ENCODE data around the gene ATP5MG.

ATP5MG gene

DNA sequence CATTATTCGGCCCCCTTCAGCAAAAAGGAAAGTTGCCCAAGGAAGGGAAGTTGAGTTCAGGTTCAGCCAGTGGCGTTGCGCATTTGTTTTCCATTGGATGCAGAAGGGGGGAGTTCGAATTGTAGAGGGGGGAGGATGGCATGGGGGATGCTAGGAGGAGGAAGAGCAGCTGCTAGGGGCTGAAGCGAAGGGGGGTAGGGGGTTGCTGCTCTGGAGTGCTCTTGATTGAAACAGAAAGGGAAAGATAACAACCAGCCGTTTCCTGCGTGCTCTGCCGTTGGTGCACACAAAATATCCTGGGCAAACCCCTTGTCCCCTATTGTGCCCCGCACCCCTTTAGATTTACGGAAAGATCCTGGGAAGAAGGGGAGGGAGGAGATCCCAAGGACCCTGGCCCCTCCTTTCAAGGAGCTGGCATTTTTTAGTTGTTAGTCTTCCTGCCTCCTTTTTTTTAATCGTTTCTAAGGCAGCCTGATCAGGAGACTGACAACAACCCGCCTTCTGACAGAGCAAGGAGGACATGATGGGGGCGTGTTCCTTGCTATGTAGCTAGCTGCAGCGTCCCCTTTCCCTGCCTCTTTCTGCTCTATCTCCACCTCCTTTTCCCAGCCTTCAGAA, 37.0 kb downstream of the ATP5MG start:
- H3K9ac ChIP-seq (ENCODE audit: low read length), result peak overlapping the region; percentile 36; the same call in 1 of the 2 replicates
- no peaks in the 10 kb centered on the region for H3K36me3 ChIP-seq (replicated peaks; ENCODE audit: insufficient read depth, low read length)
- H3K4me3 ChIP-seq (ENCODE audit: low read length), result peak overlapping the region; percentile 89
- no peaks in the 10 kb centered on the region for H3K27me3 ChIP-seq (replicated peaks; ENCODE audit: insufficient read depth, low read length)
- TF ChIP-seq EZH2 (optimal IDR thresholded peaks at IDR 0.05; ENCODE audit: low read depth, low read length) (no peak), EZH2phosphoT487 (IDR thresholded peaks at IDR 0.05; ENCODE audit: low read length) (no peak)
- TF ChIP-seq, protein P1, sequence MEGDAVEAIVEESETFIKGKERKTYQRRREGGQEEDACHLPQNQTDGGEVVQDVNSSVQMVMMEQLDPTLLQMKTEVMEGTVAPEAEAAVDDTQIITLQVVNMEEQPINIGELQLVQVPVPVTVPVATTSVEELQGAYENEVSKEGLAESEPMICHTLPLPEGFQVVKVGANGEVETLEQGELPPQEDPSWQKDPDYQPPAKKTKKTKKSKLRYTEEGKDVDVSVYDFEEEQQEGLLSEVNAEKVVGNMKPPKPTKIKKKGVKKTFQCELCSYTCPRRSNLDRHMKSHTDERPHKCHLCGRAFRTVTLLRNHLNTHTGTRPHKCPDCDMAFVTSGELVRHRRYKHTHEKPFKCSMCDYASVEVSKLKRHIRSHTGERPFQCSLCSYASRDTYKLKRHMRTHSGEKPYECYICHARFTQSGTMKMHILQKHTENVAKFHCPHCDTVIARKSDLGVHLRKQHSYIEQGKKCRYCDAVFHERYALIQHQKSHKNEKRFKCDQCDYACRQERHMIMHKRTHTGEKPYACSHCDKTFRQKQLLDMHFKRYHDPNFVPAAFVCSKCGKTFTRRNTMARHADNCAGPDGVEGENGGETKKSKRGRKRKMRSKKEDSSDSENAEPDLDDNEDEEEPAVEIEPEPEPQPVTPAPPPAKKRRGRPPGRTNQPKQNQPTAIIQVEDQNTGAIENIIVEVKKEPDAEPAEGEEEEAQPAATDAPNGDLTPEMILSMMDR (IDR thresholded peaks at IDR 0.05; ENCODE audit: low read length), result no peak
- peak overlapping the region; percentile 42; the same call in 1 of the 2 replicates for H3K27ac ChIP-seq (ENCODE audit: low read length)
- H4K20me1 ChIP-seq (ENCODE audit: insufficient read depth, low read length), result peaks cover 38% of the 10 kb centered on the region
- peaks cover 12% of the 10 kb centered on the region for H3K4me1 ChIP-seq (ENCODE audit: low read length)
- no peak overlapping the region for H2AFZ ChIP-seq (ENCODE audit: low read length)
- no peaks in the 10 kb centered on the region for H3K9me2 ChIP-seq (replicated peaks; ENCODE audit: insufficient read depth, low read length)
- peak; percentile 52 for DNase-seq
- H3K9me3 ChIP-seq (replicated peaks; ENCODE audit: insufficient read depth, low read length), result no peaks in the 10 kb centered on the region
- H3F3A ChIP-seq (ENCODE audit: insufficient read depth, low read length), result peaks cover 31% of the 10 kb centered on the region; the same call in 1 of the 2 replicates
- H3K79me2 ChIP-seq (ENCODE audit: low read length), result peaks cover 69% of the 10 kb centered on the region
- peak overlapping the region; percentile 83 for H3K4me2 ChIP-seq (ENCODE audit: low read depth, low read length)

DNA sequence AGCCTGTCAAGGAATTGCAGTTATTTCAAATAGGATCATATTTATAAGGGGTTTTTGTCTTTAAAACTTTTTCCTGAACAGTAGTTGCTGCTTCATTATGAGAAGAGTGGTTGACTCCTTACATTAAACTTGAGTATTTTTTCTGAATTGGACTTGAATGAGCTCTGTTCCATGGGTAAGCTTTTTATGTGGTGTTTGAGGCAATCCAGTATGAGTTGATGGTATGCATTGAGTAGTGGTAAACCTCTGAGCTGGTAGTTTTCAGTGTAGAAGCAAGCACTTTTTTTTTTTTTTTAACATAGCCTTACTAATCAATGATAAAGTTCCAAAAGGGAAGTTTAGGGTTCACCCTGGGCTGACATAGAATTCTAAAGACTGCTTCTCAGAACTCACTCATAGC, 38.2 kb downstream of the ATP5MG start:
- H3K9ac ChIP-seq (ENCODE audit: low read length), result no peak overlapping the region
- H3K27ac ChIP-seq (ENCODE audit: low read length), result no peak overlapping the region
- no peak overlapping the region for H3K4me3 ChIP-seq (ENCODE audit: low read length)

GRCh38 chr11:118441770-118442275, 40.4 kb downstream of the ATP5MG start:
- peaks cover 48% of the 10 kb centered on the region for H4K20me1 ChIP-seq (ENCODE audit: insufficient read depth, low read length)
- no peak overlapping the region for H2AFZ ChIP-seq (ENCODE audit: low read length)
- peaks cover 100% of the 10 kb centered on the region for H3K79me2 ChIP-seq (ENCODE audit: low read length)
- H3K36me3 ChIP-seq (replicated peaks; ENCODE audit: insufficient read depth, low read length), result no peaks in the 10 kb centered on the region
- no peak overlapping the region for H3K4me2 ChIP-seq (ENCODE audit: low read depth, low read length)
- no peak overlapping the region for H3K27ac ChIP-seq (ENCODE audit: low read length)
- no peak for TF ChIP-seq EZH2phosphoT487 (IDR thresholded peaks at IDR 0.05; ENCODE audit: low read length)
- TF ChIP-seq, protein P1 (IDR thresholded peaks at IDR 0.05; ENCODE audit: low read length), result no peak
- H3K9me2 ChIP-seq (replicated peaks; ENCODE audit: insufficient read depth, low read length), result no peaks in the 10 kb centered on the region
- H3K4me3 ChIP-seq (ENCODE audit: low read length), result no peak overlapping the region
- no peak for DNase-seq
- peaks cover 12% of the 10 kb centered on the region; the same call in 1 of the 2 replicates for H3F3A ChIP-seq (ENCODE audit: insufficient read depth, low read length)
- no peaks in the 10 kb centered on the region for H3K27me3 ChIP-seq (replicated peaks; ENCODE audit: insufficient read depth, low read length)
- H3K9ac ChIP-seq (ENCODE audit: low read length), result no peak overlapping the region
- H3K9me3 ChIP-seq (replicated peaks; ENCODE audit: insufficient read depth, low read length), result no peaks in the 10 kb centered on the region
- H3K4me1 ChIP-seq (ENCODE audit: low read length), result peaks cover 8% of the 10 kb centered on the region

More for the DNA sequence above, 38.2 kb downstream of the ATP5MG start:
- Histone ChIP-seq H3K4me1 (ENCODE audit: low read length) (peaks cover 10% of the 10 kb centered on the region), H3F3A (ENCODE audit: insufficient read depth, low read length) (peaks cover 23% of the 10 kb centered on the region; the same call in 1 of the 2 replicates), H3K36me3 (replicated peaks; ENCODE audit: insufficient read depth, low read length) (no peaks in the 10 kb centered on the region), H3K9me2 (replicated peaks; ENCODE audit: insufficient read depth, low read length) (no peaks in the 10 kb centered on the region), H2AFZ (ENCODE audit: low read length) (no peak overlapping the region), H3K4me2 (ENCODE audit: low read depth, low read length) (no peak overlapping the region), H3K27me3 (replicated peaks; ENCODE audit: insufficient read depth, low read length) (no peaks in the 10 kb centered on the region), H4K20me1 (ENCODE audit: insufficient read depth, low read length) (peaks cover 48% of the 10 kb centered on the region), H3K9me3 (replicated peaks; ENCODE audit: insufficient read depth, low read length) (no peaks in the 10 kb centered on the region), H3K79me2 (ENCODE audit: low read length) (peaks cover 81% of the 10 kb centered on the region)
- no peak for DNase-seq
- TF ChIP-seq, protein P1 (IDR thresholded peaks at IDR 0.05; ENCODE audit: low read length), result no peak
- TF ChIP-seq EZH2 (optimal IDR thresholded peaks at IDR 0.05; ENCODE audit: low read depth, low read length), result no peak
- TF ChIP-seq EZH2phosphoT487 (IDR thresholded peaks at IDR 0.05; ENCODE audit: low read length), result no peak

Data from MM.1S (cell line).